HG03025 (cell line): Measurements from ENCODE around the gene NXPH4.
A peak's percentile ranks its signal among the peaks of the same experiment; 100 is the strongest.

ENCODE experiments used
- ATAC-seq: cut with Tn5 transposase; IDR thresholded peaks from one replicate; pipeline ENCODE4 v1.9.1; 2021; ENCODE audit warnings: mild to moderate bottlenecking, moderate library complexity; ENCODE audit not compliant: unreplicated experiment, low FRiP score

NXPH4 gene

GRCh38 chr12:57229634-57230380 lies 13.2 kb downstream of the NXPH4 start, which contains the start of gene SHMT2:
SHMT2 (plus strand) TSS chr12:57229711; CDS start chr12:57229779, 68 bp downstream.
- ATAC-seq, result peak; percentile 57

GRCh38 chr12:57230381-57231155 lies 14.0 kb downstream of the NXPH4 start:
- ATAC-seq, result no peak

- ATAC-seq, result no peak
Observed at GRCh38 chr12:57231276-57232021, 14.9 kb downstream of the NXPH4 start.

GRCh38 chr12:57232156-57232756 lies 15.7 kb downstream of the NXPH4 start:
- ATAC-seq, result no peak

- no peak for ATAC-seq
Observed at GRCh38 chr12:57233357-57234232, 17.0 kb downstream of the NXPH4 start.

- ATAC-seq, result no peak
Observed at GRCh38 chr12:57234233-57234570, 17.6 kb downstream of the NXPH4 start.

GRCh38 chr12:57234571-57235016 lies 18.0 kb downstream of the NXPH4 start:
- no peak for ATAC-seq

GRCh38 chr12:57235017-57235727 lies 18.6 kb downstream of the NXPH4 start:
- no peak for ATAC-seq

GRCh38 chr12:57235728-57236131 lies 19.1 kb downstream of the NXPH4 start:
- ATAC-seq, result no peak

- no peak for ATAC-seq
Observed at GRCh38 chr12:57236201-57236924, 19.8 kb downstream of the NXPH4 start.

GRCh38 chr12:57236925-57237595 lies 20.5 kb downstream of the NXPH4 start:
- no peak for ATAC-seq

GRCh38 chr12:57237596-57237931 lies 21.0 kb downstream of the NXPH4 start:
- no peak for ATAC-seq

- no peak for ATAC-seq
Observed at GRCh38 chr12:57237932-57238853, 21.6 kb downstream of the NXPH4 start.

- peak; percentile 46 for ATAC-seq
Observed at GRCh38 chr12:57238854-57239554, 22.4 kb downstream of the NXPH4 start.

GRCh38 chr12:57239587-57240065 lies 23.0 kb downstream of the NXPH4 start:
- no peak for ATAC-seq
